NCI-H1417 (cell line): Measurements from ENCODE around the gene MRPL55.

Experiments
- DNase-seq, 3 experiments: peaks; one replicate each; lab custom pipeline; 2025; lab: John Stamatoyannopoulos, UW

Gene MRPL55

DNA sequence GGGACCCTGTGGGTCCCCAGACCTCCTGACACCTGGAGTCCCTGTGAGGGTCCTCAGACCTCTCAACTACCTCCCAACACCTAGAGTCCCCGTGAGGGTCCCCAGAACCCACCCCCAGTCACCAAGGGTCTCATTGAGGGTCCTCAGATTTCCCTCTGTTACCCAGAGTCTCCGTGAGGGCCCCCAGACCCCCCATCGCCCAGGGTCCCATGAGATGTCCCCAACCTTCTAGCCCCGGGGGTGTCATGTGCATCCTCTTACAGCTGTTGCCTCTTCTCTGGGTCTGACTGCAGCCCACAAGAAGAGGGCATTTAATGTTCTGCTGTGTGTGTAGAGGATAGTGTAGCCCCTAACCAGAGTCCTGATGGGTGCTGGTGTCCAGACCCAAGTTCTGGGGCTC is 38.7 kb upstream of the MRPL55 start:
- DNase-seq, result no peak

DNA sequence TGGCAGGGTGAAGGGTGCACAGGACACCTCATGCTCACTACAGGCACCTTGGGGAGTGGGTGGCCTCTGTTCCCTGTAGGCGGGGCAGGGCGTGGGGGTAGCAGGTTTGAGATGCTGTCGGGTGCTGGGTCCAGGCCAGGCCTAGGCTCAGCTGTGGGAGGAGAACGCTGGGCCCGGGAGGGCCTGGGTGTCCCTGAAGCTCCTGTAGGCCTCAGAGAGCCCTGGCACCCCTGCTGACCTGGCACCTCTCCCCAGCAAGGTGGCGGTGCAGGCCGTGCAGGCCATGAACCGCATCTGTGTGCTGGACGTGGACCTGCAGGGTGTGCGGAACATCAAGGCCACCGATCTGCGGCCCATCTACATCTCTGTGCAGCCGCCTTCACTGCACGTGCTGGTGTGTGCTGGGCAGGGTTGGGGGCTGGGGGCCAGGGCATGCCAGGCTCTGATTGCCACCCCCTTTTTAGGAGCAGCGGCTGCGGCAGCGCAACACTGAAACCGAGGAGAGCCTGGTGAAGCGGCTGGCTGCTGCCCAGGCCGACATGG is 38.1 kb upstream of the MRPL55 start:
- DNase-seq, result no peak

DNA sequence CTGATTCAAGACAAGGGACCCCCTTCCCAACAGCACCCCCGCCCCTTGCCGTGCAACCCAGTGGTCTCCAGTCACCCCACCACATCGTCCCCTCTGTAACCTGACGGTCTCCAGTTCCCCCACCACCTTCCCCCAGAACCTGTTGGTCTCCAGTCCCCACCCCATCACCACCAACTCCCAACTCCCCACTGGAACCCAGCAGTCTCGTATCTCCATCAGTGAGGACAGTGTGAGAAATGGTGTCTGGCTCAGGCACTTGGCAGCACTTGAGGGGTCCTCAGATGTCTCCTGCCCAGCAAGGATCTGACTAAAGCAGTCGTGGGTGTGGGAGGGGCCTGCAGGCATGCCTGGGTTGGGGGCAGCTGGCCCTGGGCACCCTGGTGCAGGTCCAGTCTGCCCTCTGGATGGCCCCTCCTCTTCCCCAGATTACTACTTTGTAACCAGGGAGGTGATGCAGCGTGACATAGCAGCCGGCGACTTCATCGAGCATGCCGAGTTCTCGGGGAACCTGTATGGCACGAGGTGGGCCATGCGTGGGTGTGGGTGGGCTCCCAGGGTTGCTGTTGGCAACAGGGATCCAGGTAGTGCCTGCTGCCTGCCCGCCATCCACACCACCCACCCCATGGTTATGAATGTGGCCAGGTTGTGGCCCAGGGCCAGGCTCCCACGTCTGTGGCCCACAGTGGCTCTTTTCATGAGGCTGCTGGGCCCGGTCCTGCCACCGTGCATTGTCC is 37.5 kb upstream of the MRPL55 start:
- no peak for DNase-seq

DNA sequence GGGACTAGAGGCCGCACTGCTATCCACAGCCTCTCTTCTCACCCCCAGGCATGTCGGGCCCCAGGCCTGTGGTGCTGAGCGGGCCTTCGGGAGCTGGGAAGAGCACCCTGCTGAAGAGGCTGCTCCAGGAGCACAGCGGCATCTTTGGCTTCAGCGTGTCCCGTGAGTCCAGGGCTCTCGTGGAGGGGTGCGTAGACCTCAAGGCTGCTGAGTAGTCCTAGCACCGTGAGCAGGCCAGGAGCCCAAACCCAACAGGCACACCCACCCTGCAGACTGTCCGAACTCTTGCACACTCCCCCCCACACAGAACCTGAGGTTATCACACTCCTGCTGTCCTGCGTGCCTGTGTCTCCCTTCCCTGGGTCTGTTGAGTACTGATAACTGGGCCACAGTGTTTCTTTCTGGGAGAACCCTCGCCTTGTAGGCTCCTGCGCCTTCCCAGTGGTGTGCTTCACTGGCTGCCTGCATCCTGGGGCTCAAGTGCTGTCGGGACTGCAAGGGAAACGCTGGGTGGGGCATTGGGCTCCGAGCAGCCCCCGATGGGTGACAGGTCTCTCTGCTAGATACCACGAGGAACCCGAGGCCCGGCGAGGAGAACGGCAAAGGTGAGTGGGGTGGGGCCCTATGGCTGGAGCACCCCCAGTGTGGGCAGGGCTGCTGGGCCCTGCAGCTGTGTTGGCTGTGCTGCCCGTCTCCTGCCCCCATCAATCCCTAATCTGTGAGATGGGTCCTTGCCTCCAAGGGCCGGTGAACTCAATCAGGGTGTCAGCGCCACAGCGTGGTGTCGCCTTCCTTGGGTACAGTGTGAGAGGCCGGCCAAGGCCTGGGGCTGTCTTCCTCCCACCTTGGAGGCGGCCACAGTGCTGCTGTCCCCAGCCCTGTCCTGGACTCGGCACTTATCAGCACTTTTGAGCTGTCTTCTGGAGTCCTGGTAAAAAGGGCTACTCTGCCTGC is 36.6 kb upstream of the MRPL55 start:
- DNase-seq, result no peak

DNA sequence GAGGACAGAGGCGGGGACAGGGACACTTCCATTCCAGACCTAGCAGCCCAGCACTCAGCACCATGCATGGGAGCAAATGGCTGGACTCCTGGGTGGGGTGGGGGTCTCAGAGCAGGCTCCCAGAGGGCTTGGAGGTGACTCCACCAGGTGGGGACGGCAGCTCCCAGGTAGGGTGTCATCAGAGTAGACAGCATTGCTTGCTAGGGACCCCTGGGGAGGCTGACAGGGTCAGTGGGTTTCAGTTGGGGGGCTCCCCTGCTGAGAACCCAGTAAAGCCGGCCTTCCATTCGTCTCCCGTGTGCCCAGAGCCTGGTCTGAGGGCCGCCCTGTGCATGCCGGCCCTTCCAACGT is 35.9 kb upstream of the MRPL55 start:
- DNase-seq, result no peak

DNA sequence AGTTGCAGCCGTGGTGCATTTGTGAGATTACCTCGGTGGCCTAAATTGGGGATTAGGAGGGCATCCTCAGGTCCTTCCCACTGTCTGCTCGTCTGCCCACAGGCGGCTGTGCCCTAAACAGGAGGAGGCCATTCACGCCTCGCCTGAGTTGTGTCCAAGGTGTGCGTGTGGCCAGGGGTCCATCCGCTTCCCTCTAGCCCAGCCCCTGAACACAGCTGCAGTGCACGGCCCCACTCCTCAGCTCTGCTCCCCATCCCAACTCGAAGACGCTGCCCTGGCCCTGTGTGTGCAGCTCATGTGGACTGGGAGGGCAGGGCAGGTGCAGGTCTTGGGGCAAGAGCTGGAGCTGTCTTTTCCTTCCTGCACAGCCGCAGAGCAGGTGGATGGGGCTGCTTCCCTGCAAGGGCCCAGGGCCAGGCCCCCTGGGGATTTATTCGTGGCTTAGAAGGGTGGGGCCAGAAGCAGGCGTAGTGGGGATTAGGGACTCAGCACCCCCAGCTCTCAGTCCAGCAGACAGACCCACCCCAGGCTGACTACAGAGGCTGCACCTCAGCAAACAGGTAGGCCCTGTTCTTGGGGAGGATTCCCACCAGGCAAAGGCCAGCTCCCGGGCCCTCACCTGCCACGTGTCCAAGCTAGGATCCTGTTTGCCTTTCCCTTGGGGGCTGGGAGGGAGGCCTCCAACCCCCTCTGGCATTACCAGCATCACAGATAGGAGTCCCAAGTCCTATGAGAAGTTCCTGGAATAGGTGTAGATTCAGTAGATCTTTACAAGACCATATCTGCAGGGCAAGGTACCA is 35.3 kb upstream of the MRPL55 start:
- no peak for DNase-seq

DNA sequence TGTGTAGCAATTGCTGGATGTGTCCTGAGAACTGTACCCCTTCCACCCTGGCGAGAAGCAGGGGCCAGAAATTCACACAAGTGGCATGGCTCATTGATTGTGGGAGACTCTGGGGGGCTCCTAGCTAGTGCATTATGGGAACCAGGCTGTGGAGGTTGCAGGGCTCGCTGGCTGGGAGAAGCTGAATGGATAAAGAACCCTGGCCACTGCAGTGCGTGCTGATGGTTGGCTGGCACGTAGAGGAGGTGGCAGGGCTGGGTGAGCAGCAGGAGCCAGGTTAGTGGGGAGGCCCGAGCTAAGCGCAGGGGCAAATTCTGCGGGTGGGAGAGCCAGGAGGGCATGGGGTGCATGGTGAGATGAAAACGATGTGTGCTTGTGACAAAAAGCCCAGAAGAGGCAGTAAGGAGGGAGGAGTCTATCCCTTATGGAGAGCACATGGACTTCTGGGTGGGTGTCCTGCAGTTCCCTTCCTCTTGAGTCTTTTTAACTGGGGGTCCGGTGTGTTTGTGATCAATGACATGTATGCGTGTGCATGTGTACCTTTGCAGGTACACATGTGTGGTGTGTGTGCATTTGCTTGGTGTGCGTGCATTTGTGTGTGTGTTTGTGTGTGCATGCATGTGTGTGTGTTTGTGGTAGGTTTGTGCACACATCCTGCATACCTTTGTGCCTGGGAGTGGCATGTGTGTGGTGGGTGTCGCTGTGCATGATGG is 34.5 kb upstream of the MRPL55 start:
- no peak for DNase-seq

DNA sequence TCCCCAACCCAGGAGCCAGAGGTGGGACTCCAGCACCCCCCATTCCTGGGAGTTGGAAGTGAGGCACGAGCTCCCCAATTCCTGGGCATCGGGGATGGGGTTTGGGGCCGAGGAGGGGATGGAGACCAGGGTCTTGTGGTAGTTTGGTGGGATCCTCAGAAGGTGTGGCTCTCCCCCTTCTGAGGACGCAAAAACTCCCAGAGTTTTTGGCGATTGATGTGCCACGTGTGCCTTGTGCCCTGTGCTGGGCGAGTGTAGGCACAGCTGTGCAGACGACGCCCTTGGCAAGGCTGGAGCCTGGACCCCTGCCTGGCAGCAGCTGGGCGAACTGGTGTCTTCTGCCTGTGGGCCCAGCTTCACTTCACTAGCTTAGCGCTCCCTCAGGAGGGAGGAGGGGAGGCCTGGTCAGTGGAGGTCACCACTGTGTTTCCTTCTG is 33.6 kb upstream of the MRPL55 start:
- DNase-seq, result no peak

DNA sequence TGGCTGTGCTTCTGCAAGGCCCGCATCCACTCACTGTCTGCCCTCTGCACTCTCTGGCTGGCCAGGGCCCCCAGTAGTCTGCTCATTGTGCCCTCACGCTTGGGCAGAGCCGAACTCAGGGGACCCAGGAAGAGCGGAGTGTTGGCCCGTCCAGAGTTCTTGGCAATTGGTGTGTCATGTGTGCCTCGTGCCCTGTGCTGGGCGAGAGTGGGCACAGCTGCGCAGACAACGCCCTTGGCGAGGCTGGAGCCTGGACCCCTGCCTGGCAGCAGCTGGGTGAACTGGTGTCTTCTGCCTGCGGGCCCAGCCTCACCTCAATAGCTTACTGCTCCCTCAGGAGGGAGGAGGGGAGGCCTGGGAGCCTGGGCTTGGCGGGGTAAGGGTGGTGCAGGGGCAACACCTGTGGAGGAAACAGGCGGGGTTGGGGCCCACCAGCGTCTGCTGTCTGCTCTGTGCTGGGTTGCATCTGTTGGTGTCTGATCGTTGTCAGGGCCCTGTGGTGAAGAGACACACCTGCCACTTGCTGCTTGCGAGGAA is 33.1 kb upstream of the MRPL55 start:
- no peak for DNase-seq

DNA sequence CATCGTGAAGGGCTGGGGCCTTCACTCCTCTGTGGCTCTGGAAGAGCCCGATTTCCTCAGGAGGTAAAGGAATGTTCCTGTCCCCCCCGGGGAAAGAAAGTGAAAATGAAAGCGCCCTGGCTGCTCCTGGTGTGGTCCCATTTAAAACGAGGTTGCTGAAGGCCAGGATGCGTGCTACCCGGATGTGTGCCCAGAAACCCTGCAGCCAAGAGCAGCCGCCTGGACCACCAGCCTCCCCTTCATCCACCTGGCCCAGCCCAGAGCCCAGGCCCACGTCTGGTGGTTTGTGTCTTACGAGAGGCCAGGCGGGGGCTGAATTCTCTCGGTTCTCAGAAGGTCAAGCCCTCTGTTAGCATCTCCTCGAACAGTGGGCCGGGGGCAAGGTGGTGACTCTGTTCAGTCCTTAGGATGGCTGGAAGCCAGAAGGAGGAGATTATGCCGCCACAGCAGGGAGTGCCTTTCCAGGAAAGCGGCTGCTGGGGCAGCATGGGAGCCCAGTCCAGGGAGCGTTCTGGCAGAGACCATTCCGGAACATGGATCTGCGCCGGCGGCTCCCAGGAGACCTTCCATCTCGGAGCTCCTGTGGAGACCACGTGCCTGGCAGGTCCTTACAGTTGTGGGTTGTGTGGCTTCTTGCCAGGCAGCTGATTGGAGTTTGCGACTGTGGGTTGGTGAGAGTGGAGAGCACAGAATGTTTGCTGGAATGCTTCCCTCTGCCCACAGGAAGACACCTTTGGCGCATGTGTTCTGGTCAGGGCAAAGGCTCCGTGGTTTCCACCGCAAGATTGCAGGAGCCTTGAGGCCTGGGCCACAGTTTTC is 32.3 kb upstream of the MRPL55 start:
- no peak for DNase-seq

DNA sequence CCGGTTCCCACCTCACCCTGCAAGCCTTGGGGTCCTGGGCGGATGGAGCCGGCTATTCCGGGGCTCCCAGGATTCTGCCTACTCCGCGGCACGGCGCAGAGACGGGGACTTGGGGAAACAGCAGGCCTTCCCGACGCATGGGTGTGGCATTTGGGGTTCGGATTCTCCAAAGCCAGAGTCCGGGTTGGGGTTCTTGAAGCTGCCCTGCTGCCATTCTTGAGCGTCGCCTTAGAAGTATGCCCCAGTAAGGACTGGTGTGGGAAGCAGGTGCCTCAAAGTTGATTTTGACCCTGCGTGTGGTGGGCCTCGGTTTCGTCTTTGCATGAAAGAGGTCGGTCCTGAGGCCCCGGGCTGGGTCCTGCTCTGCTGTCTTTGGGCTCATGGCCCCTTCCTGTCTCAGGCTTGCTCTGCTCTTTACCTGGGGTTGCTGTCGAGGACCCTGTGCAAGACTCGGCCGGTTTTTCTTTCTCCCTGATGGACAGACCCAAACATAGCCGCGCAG is 31.7 kb upstream of the MRPL55 start:
- DNase-seq, result no peak

DNA sequence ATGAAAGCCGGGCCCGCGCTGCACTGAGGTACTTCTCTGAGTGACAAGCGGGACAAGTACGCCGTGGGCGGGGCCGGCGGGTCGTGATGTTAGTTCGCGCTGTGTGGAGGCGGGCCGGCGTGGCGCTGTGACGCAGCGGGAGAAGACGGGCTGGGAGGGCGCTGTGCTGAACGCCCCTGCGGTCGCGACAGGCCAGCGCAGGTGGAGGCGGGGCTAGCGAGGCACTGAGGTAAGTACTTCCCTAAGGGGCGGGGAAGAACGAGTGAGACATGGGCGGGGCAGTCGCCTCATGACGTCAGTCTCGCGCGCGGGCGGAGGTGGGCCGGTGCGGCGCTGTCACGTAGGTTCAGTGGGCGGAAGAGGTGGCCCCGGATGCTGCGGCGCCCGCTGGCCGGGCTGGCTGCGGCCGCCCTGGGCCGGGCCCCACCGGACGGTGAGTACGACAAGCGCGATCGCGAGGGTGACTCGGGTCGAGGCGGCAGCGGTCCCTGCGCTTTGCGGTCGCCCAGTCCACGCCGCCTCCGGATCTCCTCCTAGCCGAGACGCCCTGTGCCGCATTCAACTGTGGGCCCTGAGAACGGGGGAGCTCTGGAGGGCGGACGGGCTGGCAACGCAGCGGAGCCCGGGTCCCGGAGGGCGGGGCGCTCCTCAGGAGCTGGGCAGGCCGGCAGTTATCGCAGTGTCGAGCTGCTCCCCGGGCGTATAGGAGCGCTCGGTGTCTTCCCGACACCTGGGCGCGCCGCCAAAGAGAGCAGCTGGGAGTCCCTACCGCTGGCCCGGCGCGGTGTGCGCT is 31.0 kb upstream of the MRPL55 start, which contains the start of gene GUK1:
Gene GUK1 (plus strand): TSS at position 349 of the 793 bp plus-strand sequence. CDS start 24 bp downstream, at position 373.
- peak; percentile 96 to 99 (median 99) for DNase-seq

DNA sequence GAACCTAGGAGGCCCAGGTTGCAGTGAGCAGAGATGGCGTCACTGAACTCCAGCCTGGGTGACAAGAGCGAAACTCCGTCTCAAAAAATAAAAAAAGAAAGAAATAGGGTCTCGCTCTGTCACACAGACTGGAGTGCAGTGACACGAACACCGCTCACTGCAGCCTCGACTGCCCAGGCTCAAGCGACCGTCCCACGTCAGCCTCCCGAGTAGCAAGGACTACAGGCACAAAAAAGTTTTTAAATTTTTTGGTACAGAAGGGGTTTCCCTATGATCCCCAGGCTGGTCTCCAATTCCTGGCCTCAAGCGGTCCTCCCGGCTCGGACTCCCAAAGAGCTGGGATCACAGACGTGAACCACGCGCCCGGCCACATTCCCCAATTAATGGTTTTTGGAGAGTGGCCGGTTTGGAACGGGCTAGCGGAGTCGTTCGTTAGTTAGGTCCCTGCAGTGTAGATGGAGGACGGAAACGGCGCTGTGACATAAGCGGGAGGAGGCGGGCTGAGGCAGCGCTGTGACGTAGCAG is 30.4 kb upstream of the MRPL55 start:
- no peak for DNase-seq

DNA sequence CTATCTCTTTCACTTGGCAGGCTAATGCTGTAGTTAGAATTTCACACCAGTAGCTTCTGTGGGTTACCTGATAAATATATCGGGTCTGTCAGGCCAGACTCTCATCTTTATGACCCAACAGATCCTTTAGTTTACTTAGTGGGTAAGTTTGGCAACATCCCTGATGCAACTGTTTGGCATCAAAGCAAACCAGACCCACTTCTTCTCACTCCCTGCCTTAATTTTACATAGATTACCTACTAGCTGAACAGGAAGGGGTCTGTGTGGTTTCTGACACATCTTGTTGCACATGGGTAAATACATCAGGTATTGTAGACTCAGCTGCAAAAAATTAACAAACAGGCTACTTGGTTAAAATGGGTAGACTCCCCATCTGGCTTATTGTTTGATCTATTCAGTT is 27.8 kb upstream of the MRPL55 start:
- no peak for DNase-seq

DNA sequence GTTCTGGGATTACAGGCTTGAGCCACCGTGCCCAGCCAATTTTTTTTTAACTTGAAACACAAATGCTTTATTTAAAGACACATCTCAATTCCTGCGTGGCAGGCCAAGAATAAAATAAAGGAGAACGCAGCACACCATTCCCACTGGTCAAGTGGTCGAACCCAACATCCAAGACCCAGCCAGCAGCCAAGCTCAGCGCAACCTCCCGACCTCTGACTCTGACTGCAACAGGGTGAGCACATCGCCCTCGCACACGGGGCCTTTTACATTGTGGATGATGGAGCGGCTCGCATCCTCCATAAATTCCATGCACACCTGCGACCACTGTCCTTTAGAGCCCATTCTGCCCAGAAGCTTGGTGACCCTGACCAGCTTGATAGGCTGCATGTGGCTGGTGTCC is 25.5 kb upstream of the MRPL55 start:
- DNase-seq, result no peak

DNA sequence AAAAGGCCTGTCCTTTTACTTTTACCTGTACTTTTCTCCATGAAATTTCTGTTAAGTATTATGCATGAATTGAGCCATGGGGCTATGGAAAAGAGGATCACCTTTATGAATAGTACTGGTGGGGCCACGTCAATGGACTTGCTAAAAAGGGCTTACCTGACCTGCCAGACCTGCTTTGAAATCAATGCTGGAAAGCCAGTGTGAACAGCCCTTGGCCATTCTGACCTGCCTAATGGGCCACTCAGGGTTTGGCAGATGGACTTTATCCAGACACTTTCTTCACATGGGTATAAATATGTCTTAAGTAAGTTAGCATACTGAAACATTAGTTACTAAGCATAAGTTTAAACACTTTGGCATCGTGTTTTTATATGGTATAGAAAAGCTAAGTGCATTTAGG is 22.7 kb upstream of the MRPL55 start:
- no peak for DNase-seq

DNA sequence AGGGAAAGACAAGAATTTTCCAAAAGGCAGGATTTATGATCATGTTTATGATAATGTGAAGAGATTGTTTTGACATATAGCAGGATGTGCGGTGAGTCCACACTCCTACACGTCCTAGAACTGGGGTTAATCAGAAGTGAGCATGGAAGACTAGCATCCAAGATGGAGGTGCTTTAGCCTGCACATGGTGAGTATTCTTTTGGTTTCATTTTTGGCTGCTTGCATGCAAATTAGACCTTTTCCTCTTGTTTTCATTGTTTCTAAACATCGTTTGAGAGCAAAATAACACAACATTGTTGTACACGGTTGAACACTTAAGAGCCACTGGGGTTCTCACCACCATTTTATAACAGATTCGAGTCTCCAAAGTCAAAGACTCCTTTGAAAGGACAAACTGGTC is 16.1 kb upstream of the MRPL55 start:
- no peak for DNase-seq

DNA sequence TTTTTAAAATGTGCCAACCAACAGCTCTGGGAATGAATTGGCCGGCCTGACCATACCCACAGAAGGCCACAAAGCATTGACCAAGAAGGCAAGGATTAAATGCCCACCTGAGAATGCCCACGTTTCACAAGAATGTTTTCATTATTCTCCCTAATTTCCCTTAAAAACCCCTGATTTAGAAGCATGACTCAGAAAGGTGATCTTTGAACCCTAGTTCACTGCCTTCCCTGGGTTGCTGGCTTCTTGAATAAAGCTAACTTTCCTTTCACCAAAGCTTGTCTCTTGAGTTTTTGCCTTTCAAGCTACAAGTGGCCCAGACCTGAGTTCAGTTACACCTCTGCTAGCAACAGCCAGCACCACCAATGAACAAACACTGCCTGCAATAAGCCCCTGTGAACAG is 14.4 kb upstream of the MRPL55 start:
- DNase-seq, result no peak

DNA sequence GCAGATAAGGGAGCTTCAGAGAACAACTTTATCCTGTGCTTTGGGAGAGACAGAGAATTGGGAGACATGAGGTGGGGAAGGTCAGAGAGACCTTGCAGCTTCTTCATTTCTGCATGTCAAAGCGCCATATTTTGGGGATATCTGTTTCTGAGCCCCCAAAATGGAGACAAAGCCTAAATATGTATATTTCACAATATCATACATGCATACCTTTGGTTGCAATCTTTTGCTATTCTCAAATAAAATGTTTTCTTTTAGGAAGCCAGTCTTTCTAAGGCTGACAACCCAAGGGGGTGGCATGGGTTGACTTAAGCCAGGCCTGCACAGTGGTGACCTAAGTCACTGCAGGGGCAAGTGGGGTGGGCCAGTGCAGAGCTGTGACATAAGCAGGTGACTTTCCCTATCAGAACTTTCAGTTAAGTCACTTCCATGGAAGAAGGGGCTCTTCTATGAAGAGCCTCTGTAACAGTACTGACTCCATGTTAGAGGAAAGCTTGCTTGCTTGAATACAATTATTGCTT is 13.9 kb upstream of the MRPL55 start:
- DNase-seq, result no peak
